ENCODE results near the gene POP7.

DNA sequence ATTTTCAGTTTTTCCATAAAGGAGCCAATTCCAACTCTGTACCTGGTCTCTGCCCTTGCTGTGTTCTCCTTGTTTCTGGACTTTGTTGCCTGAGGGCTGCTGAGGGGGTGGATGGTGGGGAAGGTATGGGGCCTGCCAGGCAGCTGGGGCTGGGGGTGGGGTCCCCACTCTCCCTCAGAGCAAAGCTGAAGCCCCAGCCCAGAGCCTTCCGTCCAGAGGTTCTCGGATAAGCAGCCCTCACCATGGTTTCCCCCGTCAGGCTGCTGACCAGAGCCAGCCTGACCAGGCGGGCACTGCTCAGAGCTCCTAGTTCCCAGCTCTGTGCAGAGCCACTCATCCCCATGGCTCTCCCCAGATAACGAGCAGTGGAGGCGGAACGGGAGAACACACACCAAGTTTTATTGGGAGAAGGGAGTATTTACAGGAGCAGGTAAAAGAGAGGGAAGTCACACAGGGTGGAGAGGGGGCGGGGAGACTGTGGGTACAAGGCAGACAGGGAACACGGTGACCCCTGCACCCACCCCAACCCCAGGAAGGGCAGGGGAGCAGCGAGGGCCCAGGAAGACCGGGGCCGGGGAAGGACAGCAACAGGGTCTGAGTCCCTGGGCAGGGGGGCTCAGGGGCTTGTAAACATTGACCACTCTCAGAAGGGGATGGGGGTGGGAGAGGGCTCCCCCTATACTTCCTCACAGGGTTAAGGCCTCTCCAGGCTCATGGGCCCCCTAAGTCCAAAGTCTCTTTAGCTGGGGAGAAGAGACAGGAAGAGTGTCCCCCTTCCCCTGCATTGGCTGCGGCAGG lies 26.6 kb upstream of the POP7 start:
- TF ChIP-seq, protein P1, sequence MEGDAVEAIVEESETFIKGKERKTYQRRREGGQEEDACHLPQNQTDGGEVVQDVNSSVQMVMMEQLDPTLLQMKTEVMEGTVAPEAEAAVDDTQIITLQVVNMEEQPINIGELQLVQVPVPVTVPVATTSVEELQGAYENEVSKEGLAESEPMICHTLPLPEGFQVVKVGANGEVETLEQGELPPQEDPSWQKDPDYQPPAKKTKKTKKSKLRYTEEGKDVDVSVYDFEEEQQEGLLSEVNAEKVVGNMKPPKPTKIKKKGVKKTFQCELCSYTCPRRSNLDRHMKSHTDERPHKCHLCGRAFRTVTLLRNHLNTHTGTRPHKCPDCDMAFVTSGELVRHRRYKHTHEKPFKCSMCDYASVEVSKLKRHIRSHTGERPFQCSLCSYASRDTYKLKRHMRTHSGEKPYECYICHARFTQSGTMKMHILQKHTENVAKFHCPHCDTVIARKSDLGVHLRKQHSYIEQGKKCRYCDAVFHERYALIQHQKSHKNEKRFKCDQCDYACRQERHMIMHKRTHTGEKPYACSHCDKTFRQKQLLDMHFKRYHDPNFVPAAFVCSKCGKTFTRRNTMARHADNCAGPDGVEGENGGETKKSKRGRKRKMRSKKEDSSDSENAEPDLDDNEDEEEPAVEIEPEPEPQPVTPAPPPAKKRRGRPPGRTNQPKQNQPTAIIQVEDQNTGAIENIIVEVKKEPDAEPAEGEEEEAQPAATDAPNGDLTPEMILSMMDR (IDR thresholded peaks at IDR 0.05; ENCODE audit: poor library complexity), result no peak
- TF ChIP-seq EZH2 (IDR thresholded peaks at IDR 0.05; ENCODE audit: borderline replicate concordance), result no peak
- no peak for TF ChIP-seq EZH2phosphoT487 (IDR thresholded peaks at IDR 0.05; ENCODE audit: low read depth, severe bottlenecking, unreplicated experiment)

Data from hepatocyte (in vitro differentiated cells).